COLO668 (cell line): Measurements from ENCODE around the gene DDX56.
"Not testable (repeated sequence)": the region's sequence is repeated elsewhere in the genome, so short reads cannot be mapped to it uniquely, and the experiment has no call there.

Experiments used
- DNase-seq: peaks from one replicate; lab custom pipeline; 2025; ENCODE audit not compliant: unreplicated experiment; lab: John Stamatoyannopoulos, UW

DDX56 gene

GRCh38 chr7:44599222-44599621 lies 25.5 kb upstream of the DDX56 start:
- no peak for DNase-seq

GRCh38 chr7:44597181-44597580 lies 23.5 kb upstream of the DDX56 start:
- DNase-seq, result not testable (repeated sequence)

- no peak for DNase-seq
These were observed 22.4 kb upstream of the DDX56 start for GRCh38 chr7:44595934-44596635.

- no peak for DNase-seq
These were observed 17.2 kb upstream of the DDX56 start for GRCh38 chr7:44590910-44591309.

- DNase-seq, result peak; percentile 64
These were observed 14.4 kb upstream of the DDX56 start for GRCh38 chr7:44587843-44588711.

GRCh38 chr7:44583146-44583865 lies 9.6 kb upstream of the DDX56 start:
- no peak for DNase-seq

- peak; percentile 100 for DNase-seq
These were observed 8.3 kb upstream of the DDX56 start, which contains the start of gene TMED4 for GRCh38 chr7:44581879-44582603. TSS of gene TMED4 (minus strand) at chr7:44582231. CDS start at chr7:44582206, 25 bp downstream.

- DNase-seq, result peak; percentile 58
These were observed 7.5 kb upstream of the DDX56 start for GRCh38 chr7:44580945-44581878.

- no peak for DNase-seq
These were observed 2.5 kb upstream of the DDX56 start for GRCh38 chr7:44576228-44576627.

GRCh38 chr7:44575054-44575453 lies 1.3 kb upstream of the DDX56 start:
- no peak for DNase-seq

- no peak for DNase-seq
These were observed 672 bp upstream of the DDX56 start for GRCh38 chr7:44574287-44574872.

- no peak for DNase-seq
These were observed 937 bp downstream of the DDX56 start for GRCh38 chr7:44572771-44573170.

- no peak for DNase-seq
These were observed 3.7 kb downstream of the DDX56 start for GRCh38 chr7:44569959-44570358.

GRCh38 chr7:44568771-44569560 lies 4.7 kb downstream of the DDX56 start:
- DNase-seq, result no peak

GRCh38 chr7:44567884-44568283 lies 5.8 kb downstream of the DDX56 start:
- DNase-seq, result no peak

GRCh38 chr7:44566680-44567079 lies 7.0 kb downstream of the DDX56 start:
- no peak for DNase-seq

- DNase-seq, result no peak
These were observed 7.7 kb downstream of the DDX56 start for GRCh38 chr7:44565795-44566559.
